Tibial nerve (tissue), 4 donors: ENCODE data around the gene CCDC183.
A peak's percentile ranks its signal among the peaks of the same experiment; 100 is the strongest.
"Not testable (repeated sequence)": the region's sequence is repeated elsewhere in the genome, so short reads cannot be mapped to it uniquely, and the experiment has no call there.

ENCODE experiments used
- CTCF ChIP-seq, 5 experiments: fragments of 200-600 bp in 3 of 5; fragments of 450-650 bp in 2 of 5; sonication (generic) in 3 of 5; IDR thresholded peaks; one replicate each; pipeline ENCODE4 v1.5.1; 2016 to 2019; ENCODE audit warnings: antibody characterized with exemption in 5 of 5, mild to moderate bottlenecking in 3 of 5, moderate library complexity in 2 of 5
- EP300 ChIP-seq, 2 donors: sonication (generic); formaldehyde crosslinking; IDR thresholded peaks; one replicate each; pipeline ENCODE4 v1.6.1; 2017; ENCODE audit warnings: antibody characterized with exemption in 2 of 2, mild to moderate bottlenecking in 1 of 2
- POLR2A ChIP-seq, 2 donors: fragments of 450-650 bp; IDR thresholded peaks; one replicate each; pipeline ENCODE4 v1.6.1; 2017; ENCODE audit warnings: antibody characterized with exemption in 2 of 2, mild to moderate bottlenecking in 2 of 2, moderate library complexity in 2 of 2

- peak in 1 of 2 donors; percentile 32 for TF ChIP-seq EP300 (IDR thresholded peaks at IDR 0.05)
- not testable (repeated sequence) for TF ChIP-seq POLR2A (IDR thresholded peaks at IDR 0.05)
- TF ChIP-seq CTCF (IDR thresholded peaks at IDR 0.05) = peak; percentile 85 to 98 (median 91)
Measured at GRCh38 chr9:136842380-136842948, 46.3 kb downstream of the CCDC183 start, which contains the start of gene AJM1.
